Gastroesophageal sphincter (tissue), 4 donors: Measurements from ENCODE around the gene FLYWCH2. TPM values are rescaled to one million over a fixed set of nuclear protein-coding genes. Genes with fewer than 3 reads are reported as not detected.
A peak's percentile ranks its signal among the peaks of the same experiment; 100 is the strongest.
"Not testable (repeated sequence)": the region's sequence is repeated elsewhere in the genome, so short reads cannot be mapped to it uniquely, and the experiment has no call there.

Experiments
- ATAC-seq: fragments of 150-250 bp; one replicate; pipeline ENCODE4 v1.9.1; 2016; ENCODE audit warnings: mild to moderate bottlenecking, moderate library complexity
- H3K27ac ChIP-seq, 4 donors: fragments of 200-600 bp; sonication (generic) in 3 of 4; 1 replicate in 3 of 4; 2 replicates in 1 of 4; pipeline ENCODE4 v1.5.1; 2016 to 2019
- H3K27me3 ChIP-seq: fragments of 200-600 bp; sonication (generic); one replicate; pipeline ENCODE4 v1.5.1; 2019
- H3K36me3 ChIP-seq, 2 donors: fragments of 200-600 bp; sonication (generic); one replicate each; pipeline ENCODE4 v1.5.1; 2019; ENCODE audit warnings: control low read depth in 1 of 2
- H3K4me1 ChIP-seq, 3 donors: fragments of 200-600 bp; sonication (generic); 1 replicate in 2 of 3; 2 replicates in 1 of 3; pipeline ENCODE4 v1.5.1; 2016 to 2019; ENCODE audit warnings: control low read depth in 2 of 3
- H3K4me3 ChIP-seq, 2 donors: fragments of 200-600 bp; sonication (generic); one replicate each; pipeline ENCODE4 v1.5.1; 2019; ENCODE audit warnings: mild to moderate bottlenecking in 1 of 2, moderate library complexity in 1 of 2
- H3K9me3 ChIP-seq, 3 donors: fragments of 200-600 bp; sonication (generic); one replicate each; pipeline ENCODE4 v1.5.1; 2017 to 2019; ENCODE audit warnings: control low read depth in 2 of 3
- EP300 ChIP-seq: sonication (generic); formaldehyde crosslinking; IDR thresholded peaks from one replicate; pipeline ENCODE4 v1.6.1; 2017; ENCODE audit warnings: antibody characterized with exemption, mild to moderate bottlenecking
- POLR2A ChIP-seq, 2 donors: fragments of 450-650 bp; IDR thresholded peaks; one replicate each; pipeline ENCODE4 v1.6.1; 2017; ENCODE audit warnings: antibody characterized with exemption in 2 of 2, mild to moderate bottlenecking in 2 of 2, moderate library complexity in 1 of 2
- POLR2AphosphoS5 ChIP-seq: sonication (generic); formaldehyde crosslinking; IDR thresholded peaks from one replicate; pipeline ENCODE4 v1.6.1; 2017; ENCODE audit warnings: antibody characterized with exemption
- WGBS, 2 donors: methylation state at CpG; one replicate each; pipeline ENCODE4 v1.1.5; 2018; ENCODE audit warnings: low coverage in 1 of 2; 5-methylcytosine and 5-hydroxymethylcytosine counted together
- total RNA-seq, 4 donors: library from RNA; depleted of rRNA; stranded (reverse); fragments of >200 nt; gene quantifications; one replicate each; pipeline ENCODE4 v1.1.0, GENCODE V29; 2016
- TF ChIP-seq, protein P1 (sequence below), 4 experiments: fragments of 200-600 bp in 2 of 4; fragments of 450-650 bp in 2 of 4; sonication (generic) in 1 of 4; IDR thresholded peaks; one replicate each; pipeline ENCODE4 v1.5.1; 2017 to 2019; ENCODE audit warnings: antibody characterized with exemption in 4 of 4, mild to moderate bottlenecking in 2 of 4, moderate library complexity in 2 of 4

FLYWCH2 gene
- total RNA-seq, 4 donors from 2014 or later: 21.9 to 69.1 (median 38.8) TPM

GRCh38 chr16:2905988-2906387 is 23.0 kb downstream of the FLYWCH2 start:
- no peak overlapping the region for H3K4me3 ChIP-seq
- TF ChIP-seq POLR2A (IDR thresholded peaks at IDR 0.05) (no peak), POLR2AphosphoS5 (no peak), EP300 (no peak)
- TF ChIP-seq, protein P1, sequence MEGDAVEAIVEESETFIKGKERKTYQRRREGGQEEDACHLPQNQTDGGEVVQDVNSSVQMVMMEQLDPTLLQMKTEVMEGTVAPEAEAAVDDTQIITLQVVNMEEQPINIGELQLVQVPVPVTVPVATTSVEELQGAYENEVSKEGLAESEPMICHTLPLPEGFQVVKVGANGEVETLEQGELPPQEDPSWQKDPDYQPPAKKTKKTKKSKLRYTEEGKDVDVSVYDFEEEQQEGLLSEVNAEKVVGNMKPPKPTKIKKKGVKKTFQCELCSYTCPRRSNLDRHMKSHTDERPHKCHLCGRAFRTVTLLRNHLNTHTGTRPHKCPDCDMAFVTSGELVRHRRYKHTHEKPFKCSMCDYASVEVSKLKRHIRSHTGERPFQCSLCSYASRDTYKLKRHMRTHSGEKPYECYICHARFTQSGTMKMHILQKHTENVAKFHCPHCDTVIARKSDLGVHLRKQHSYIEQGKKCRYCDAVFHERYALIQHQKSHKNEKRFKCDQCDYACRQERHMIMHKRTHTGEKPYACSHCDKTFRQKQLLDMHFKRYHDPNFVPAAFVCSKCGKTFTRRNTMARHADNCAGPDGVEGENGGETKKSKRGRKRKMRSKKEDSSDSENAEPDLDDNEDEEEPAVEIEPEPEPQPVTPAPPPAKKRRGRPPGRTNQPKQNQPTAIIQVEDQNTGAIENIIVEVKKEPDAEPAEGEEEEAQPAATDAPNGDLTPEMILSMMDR (IDR thresholded peaks at IDR 0.05): no peak
- 6 to 34% methylated on average over 7 to 12 of the region's 12 CpGs for WGBS, 2 donors

DNA sequence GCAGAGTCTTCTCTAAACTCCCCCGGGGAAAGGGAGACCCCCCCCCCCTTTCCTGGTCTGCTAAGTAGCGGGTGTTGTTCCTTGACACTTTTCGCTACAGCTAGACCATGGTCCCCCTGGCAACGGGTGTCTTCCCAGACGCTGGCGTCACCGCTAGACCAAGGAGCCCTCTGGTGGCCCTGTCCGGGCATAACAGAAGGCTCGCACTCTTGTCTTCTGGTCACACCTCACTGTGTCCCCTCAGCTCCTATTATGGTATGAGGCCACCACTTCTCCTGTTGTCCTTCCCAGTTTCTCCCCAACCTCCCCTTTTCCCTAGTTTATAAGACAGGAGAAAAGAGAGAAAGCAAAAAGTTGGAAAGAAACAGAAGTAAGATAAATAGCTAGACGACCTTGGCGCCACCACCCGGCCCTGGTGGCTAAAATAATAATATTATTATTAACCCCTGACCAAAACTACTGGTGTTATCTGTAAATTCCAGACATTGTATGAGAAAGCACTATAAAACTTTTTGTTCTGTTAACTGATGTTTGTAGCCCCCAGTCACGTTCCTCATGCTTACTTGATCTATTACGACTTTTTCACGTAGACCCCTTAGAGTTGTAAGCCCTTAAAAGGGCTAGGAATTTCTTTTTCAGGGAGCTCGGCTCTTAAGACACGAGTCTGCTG is 24.2 kb downstream of the FLYWCH2 start:
- TF ChIP-seq, protein P1 (IDR thresholded peaks at IDR 0.05): peak in 3 of 4 experiments; percentile 68 to 78 (median 77)
- Histone ChIP-seq H3K4me1 (peaks cover 0 to 34% (median 9%) of the 10 kb centered on the region in 3 donors), H3K27ac (peak overlapping the region in 3 of 4 donors; percentile 72 to 91 (median 89))
- not testable (repeated sequence) for ATAC-seq, H3K4me3 ChIP-seq, H3K36me3 ChIP-seq, H3K27me3 ChIP-seq, H3K9me3 ChIP-seq
- WGBS, 2 donors: 26 to 38% methylated on average over 4 to 5 of the region's 17 CpGs

More at GRCh38 chr16:2905988-2906387, 23.0 kb downstream of the FLYWCH2 start:
- no peaks in the 10 kb centered on the region for H3K27me3 ChIP-seq
- H3K4me1 ChIP-seq: peaks cover 0 to 29% (median 9%) of the 10 kb centered on the region in 3 donors
- H3K27ac ChIP-seq: peak overlapping the region; percentile 40 to 91 (median 80)
- ATAC-seq: no peak
- peaks cover 0 to 2% of the 10 kb centered on the region in 2 donors for H3K36me3 ChIP-seq
- no peaks in the 10 kb centered on the region for H3K9me3 ChIP-seq

DNA sequence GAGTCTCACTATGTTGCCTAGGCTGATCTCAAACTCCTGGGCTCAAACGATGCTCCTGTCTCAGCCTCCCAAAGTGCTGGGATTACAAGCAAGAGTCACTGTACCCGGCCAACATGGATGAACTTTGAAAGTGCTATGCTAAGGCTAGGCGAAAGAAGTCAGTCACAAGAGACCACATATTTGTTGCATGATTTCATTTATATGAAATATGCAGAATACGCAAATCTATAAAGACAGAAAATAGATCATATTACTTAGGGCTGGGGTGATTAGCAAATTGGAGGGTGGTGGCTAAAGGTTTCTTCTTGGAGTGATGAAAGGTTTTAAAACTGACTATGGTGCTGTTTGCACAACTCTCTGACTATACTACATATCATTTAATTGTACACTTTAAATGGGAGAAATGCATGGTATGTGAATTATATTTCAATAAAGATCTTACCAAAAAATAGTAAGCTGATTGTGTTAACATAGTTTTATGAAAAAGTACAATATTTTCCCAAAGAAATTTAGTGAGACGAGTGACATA is 27.5 kb downstream of the FLYWCH2 start:
- Histone ChIP-seq H3K36me3 (peaks cover 0 to 19% of the 10 kb centered on the region in 2 donors), H3K4me1 (peaks cover 0 to 43% (median 15%) of the 10 kb centered on the region in 3 donors), H3K27ac (no peak overlapping the region), H3K9me3 (no peaks in the 10 kb centered on the region), H3K4me3 (no peak overlapping the region), H3K27me3 (no peaks in the 10 kb centered on the region)
- WGBS, 2 donors: 50 to 67% methylated on average over 5 of the region's 5 CpGs
- no peak for TF ChIP-seq EP300
- TF ChIP-seq, protein P1 (IDR thresholded peaks at IDR 0.05): no peak
- no peak for TF ChIP-seq POLR2AphosphoS5
- no peak for TF ChIP-seq POLR2A (IDR thresholded peaks at IDR 0.05)
- no peak for ATAC-seq

DNA sequence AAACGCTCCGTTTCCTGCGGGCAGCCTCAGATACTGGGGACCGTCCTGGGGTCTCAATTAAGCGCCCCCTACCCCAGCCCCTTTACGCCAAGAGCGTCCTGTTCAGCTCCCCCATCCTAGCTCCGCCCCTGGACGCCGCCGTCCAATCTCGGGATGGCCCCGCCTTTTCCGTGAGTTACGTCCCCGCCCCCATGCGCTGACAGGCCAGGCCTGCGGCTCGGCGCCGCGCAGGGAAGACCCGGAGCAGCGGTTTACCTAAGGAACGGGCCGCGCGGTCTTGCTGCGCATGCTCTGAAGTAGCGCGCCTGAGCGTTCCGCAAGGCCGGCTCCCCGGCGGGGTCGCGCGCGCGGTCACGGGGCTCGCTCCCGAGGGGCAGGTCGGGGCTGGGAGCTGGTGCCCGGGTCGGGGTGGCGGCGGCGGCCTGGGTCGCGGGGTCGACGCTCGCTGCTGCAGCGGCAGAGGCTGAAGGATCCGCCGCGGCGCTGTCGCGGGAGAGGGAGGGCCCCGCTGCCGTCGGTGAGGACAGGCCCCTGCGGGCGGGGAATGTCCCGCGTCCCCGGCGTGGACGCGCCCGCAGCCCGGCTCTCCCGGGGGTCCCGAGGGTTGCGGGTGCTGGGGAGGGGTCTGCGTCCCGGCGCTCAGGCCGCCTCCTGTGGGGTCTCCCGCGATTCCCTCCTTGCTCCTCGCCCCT is 28.8 kb downstream of the FLYWCH2 start, which contains the start of gene FLYWCH1:
Gene FLYWCH1, plus strand, starts transcription at position 294 of the 692 bp plus-strand sequence. CDS start 17,755 bp downstream, outside the sequence.
- H3K9me3 ChIP-seq: no peaks in the 10 kb centered on the region
- peak; percentile 98 for ATAC-seq
- H3K27me3 ChIP-seq: no peaks in the 10 kb centered on the region
- H3K36me3 ChIP-seq: peaks cover 0 to 32% of the 10 kb centered on the region in 2 donors
- TF ChIP-seq POLR2A (IDR thresholded peaks at IDR 0.05): peak; percentile 79 to 92
- TF ChIP-seq, protein P1 (IDR thresholded peaks at IDR 0.05): peak in 2 of 4 experiments; percentile 20 to 21
- no peak for TF ChIP-seq EP300
- TF ChIP-seq POLR2AphosphoS5: peak; percentile 75
- 0% methylated on average over 3 of the region's 85 CpGs; no CpG with 5 or more reads in 1 of the 2 donors for WGBS, 2 donors
- peak within 1 kb of the TSS; percentile 88 to 93 for H3K4me3 ChIP-seq
- H3K4me1 ChIP-seq: peaks cover 0 to 33% (median 9%) of the 10 kb centered on the region in 3 donors
- H3K27ac ChIP-seq: peak within 1 kb of the TSS; percentile 93 to 97 (median 96)
